Prostate gland (tissue), 2 donors: ENCODE measurements around the gene TRIM22. TPM values are rescaled to one million over a fixed set of nuclear protein-coding genes. Genes with fewer than 3 reads are reported as not detected.

ENCODE experiments used
- DNase-seq: peaks from one replicate; pipeline ENCODE4 v3.0.0-alpha.2; 2019; ENCODE audit warnings: low spot score
- H3K27ac ChIP-seq, 2 donors: fragments of 200-600 bp; sonication (generic); 2 replicates each; pipeline ENCODE4 v1.5.1; 2017 to 2019
- H3K27me3 ChIP-seq: fragments of 200-600 bp; sonication (generic); replicated peaks from 2 replicates; pipeline ENCODE4 v1.5.1; 2019; ENCODE audit not compliant: insufficient read depth
- H3K36me3 ChIP-seq, 2 donors: fragments of 200-600 bp; sonication (generic); 1 replicate in 1 of 2; 2 replicates in 1 of 2; pipeline versions ENCODE4 v1.5.1 to v1.8.1; 2017 to 2019
- H3K4me1 ChIP-seq: fragments of 200-600 bp; sonication (generic); replicated peaks from 2 replicates; pipeline ENCODE4 v1.5.1; 2019
- H3K4me3 ChIP-seq, 2 donors: fragments of 200-600 bp; sonication (generic); 2 replicates each; pipeline ENCODE4 v1.5.1; 2017 to 2019
- H3K9me3 ChIP-seq: fragments of 200-600 bp; sonication (generic); 2 replicates; pipeline ENCODE4 v1.5.1; 2017
- CTCF ChIP-seq, 4 experiments: fragments of 200-600 bp in 2 of 4; fragments of 450-650 bp in 2 of 4; sonication (generic) in 2 of 4; IDR thresholded peaks; 1 replicate in 3 of 4; 2 replicates in 1 of 4; pipeline ENCODE4 v1.5.1; 2016 to 2019; ENCODE audit warnings: antibody characterized with exemption in 4 of 4, mild to moderate bottlenecking in 2 of 4, moderate library complexity in 2 of 4
- POLR2A ChIP-seq: fragments of 450-650 bp; IDR thresholded peaks from one replicate; pipeline ENCODE4 v1.6.1; 2016; ENCODE audit warnings: antibody characterized with exemption, mild to moderate bottlenecking
- POLR2AphosphoS5 ChIP-seq: sonication (generic); formaldehyde crosslinking; IDR thresholded peaks from one replicate; pipeline ENCODE4 v1.6.1; 2017; ENCODE audit warnings: antibody characterized with exemption
- WGBS: methylation state at CpG from one replicate; pipeline ENCODE4 v1.1.5; 2018; 5-methylcytosine and 5-hydroxymethylcytosine counted together
- intact Hi-C: fragments of 100-400 bp; cut with DNase I; formaldehyde crosslinking; loops from one replicate; pipeline ENCODE4 v1.14.2; 2022
- total RNA-seq, 2 donors: library from RNA; depleted of rRNA; stranded (reverse); fragments of >200 nt; gene quantifications; one replicate each; pipeline ENCODE4 v1.1.0, GENCODE V29; 2016

The TRIM22 gene
- 10 to 100 TPM; 32.8 to 47.4 TPM for total RNA-seq

DNA sequence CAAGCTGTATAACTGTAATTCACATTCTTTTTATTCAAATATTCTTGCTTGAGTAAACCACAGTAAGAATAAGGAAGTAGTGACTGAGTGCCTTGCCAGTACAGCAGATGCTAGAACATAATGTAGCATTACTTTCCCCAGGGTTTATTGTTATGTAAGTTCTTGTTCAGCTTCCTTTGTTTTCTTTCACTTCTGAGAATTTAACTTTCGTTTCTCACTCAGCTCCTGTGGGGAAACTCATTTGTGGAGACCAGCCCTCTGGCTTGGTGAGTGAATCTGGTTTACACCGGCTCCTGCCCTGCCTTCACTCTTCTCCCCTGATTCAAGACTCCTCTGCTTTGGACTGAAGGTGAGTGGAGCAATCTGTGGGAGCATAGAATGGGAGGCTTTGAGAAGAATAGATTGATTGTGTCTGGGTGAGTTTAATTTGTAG, at the start of gene TRIM22:
TRIM22 (plus strand) TSS at position 240 of the 433 bp plus-strand sequence. CDS start 6,443 bp downstream, outside the sequence.
- H3K27ac ChIP-seq: peak within 1 kb of the TSS; percentile 82 to 83
- H3K36me3 ChIP-seq: no peaks in the 10 kb centered on the region
- no peaks in the 10 kb centered on the region for H3K27me3 ChIP-seq
- H3K9me3 ChIP-seq: no peaks in the 10 kb centered on the region
- peak within 1 kb of the TSS; percentile 18 to 37 for H3K4me3 ChIP-seq
- 2% methylated on average over 2 of the region's 2 CpGs for WGBS
- intact Hi-C loops: loop anchor here (5.0 to 10.0 kb wide), 2 partner anchors 65 to 92 kb away; partner anchors contain the start of genes TRIM34 and TRIM6
- DNase-seq: peak; percentile 38
- H3K4me1 ChIP-seq: no peaks in the 10 kb centered on the region
- TF ChIP-seq POLR2AphosphoS5: peak; percentile 75
- TF ChIP-seq CTCF (IDR thresholded peaks at IDR 0.05): no peak
- peak; percentile 44 for TF ChIP-seq POLR2A

DNA sequence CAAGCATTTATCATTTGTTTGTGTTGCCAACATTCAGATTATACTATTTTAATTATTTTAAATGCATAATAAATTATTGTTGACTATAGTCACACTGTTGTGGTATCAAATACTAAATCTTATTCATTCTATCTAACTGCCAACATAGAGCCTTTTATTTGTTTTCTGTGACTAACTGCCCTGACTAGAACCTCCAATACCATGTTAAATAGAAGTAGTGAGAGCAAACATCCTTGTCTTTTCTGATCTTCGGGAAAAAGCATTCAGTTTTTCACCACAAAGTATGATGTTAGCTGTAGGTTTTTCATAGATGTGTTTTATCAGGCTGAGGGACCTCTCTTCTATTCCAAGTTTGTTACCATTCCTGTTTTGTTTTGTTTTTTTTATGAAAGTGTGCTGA, 49.6 kb upstream of the TRIM22 start:
- no peaks in the 10 kb centered on the region for H3K4me1 ChIP-seq
- intact Hi-C loops: no loop called here
- H3K27ac ChIP-seq: no peak overlapping the region
- no peak for DNase-seq
- H3K36me3 ChIP-seq: no peaks in the 10 kb centered on the region
- TF ChIP-seq POLR2A (no peak), CTCF (IDR thresholded peaks at IDR 0.05) (no peak), POLR2AphosphoS5 (no peak)
- H3K27me3 ChIP-seq: no peaks in the 10 kb centered on the region
- H3K9me3 ChIP-seq: no peaks in the 10 kb centered on the region
- 46% methylated on average over 1 of the region's 1 CpG for WGBS
- no peak overlapping the region for H3K4me3 ChIP-seq

- Histone ChIP-seq H3K36me3 (no peaks in the 10 kb centered on the region), H3K4me3 (no peak overlapping the region), H3K27ac (no peak overlapping the region), H3K4me1 (no peaks in the 10 kb centered on the region), H3K27me3 (no peaks in the 10 kb centered on the region), H3K9me3 (no peaks in the 10 kb centered on the region)
- intact Hi-C loops: no loop called here
- TF ChIP-seq POLR2A (no peak), POLR2AphosphoS5 (no peak), CTCF (IDR thresholded peaks at IDR 0.05) (no peak)
- DNase-seq: no peak
These were observed 46.0 kb upstream of the TRIM22 start for GRCh38 chr11:5643585-5643984.

- no peaks in the 10 kb centered on the region for H3K27me3 ChIP-seq
- WGBS: 84% methylated on average over 3 of the region's 3 CpGs
These were observed 43.5 kb upstream of the TRIM22 start for GRCh38 chr11:5646139-5646538.

More at GRCh38 chr11:5646139-5646538, 43.5 kb upstream of the TRIM22 start:
- no peak for DNase-seq
- no peaks in the 10 kb centered on the region for H3K4me1 ChIP-seq
- no peak overlapping the region for H3K4me3 ChIP-seq
- no peaks in the 10 kb centered on the region for H3K36me3 ChIP-seq
- intact Hi-C loops: no loop called here
- TF ChIP-seq POLR2AphosphoS5 (no peak), CTCF (IDR thresholded peaks at IDR 0.05) (no peak), POLR2A (no peak)
- H3K27ac ChIP-seq: no peak overlapping the region
- no peaks in the 10 kb centered on the region for H3K9me3 ChIP-seq
